OCI-LY1 (cell line): ENCODE measurements around the gene BCAS2.

Experiments used
- H2AFZ ChIP-seq: fragments of 200-600 bp; sonication (generic), shearing (Covaris generic); 2 replicates; pipeline ENCODE4 v1.6.0; 2014; ENCODE audit warnings: antibody characterized with exemption, mild to moderate bottlenecking, low read length
- H3F3A ChIP-seq: fragments of 200-600 bp; sonication (generic), shearing (Covaris generic); 2 replicates; pipeline ENCODE4 v1.6.0; 2014; ENCODE audit warnings: mild to moderate bottlenecking, antibody characterized with exemption, low read length, moderate library complexity; ENCODE audit not compliant: insufficient read depth
- H3K27ac ChIP-seq: fragments of 200-600 bp; sonication (generic); 2 replicates; pipeline ENCODE4 v1.5.1; 2014; ENCODE audit warnings: low read length, mixed run types, mild to moderate bottlenecking, low read depth; ENCODE audit not compliant: poor library complexity, severe bottlenecking
- H3K27me3 ChIP-seq: fragments of 200-600 bp; sonication (generic); 2 replicates; pipeline ENCODE4 v1.6.0; 2014; ENCODE audit warnings: antibody characterized with exemption, mild to moderate bottlenecking, low read length, moderate library complexity; ENCODE audit not compliant: insufficient read depth
- H3K36me3 ChIP-seq: fragments of 200-600 bp; sonication (generic); 2 replicates; pipeline ENCODE4 v1.6.1; 2014; ENCODE audit warnings: mild to moderate bottlenecking, antibody characterized with exemption, low read length, moderate library complexity, mixed read lengths; ENCODE audit not compliant: insufficient read depth
- H3K4me1 ChIP-seq: fragments of 200-600 bp; sonication (generic); 2 replicates; pipeline ENCODE4 v1.5.1; 2014; ENCODE audit warnings: mild to moderate bottlenecking, low read length, moderate library complexity; ENCODE audit not compliant: insufficient read depth, severe bottlenecking
- H3K4me2 ChIP-seq: fragments of 200-600 bp; sonication (generic), shearing (Covaris generic); 2 replicates; pipeline ENCODE4 v1.6.1; 2014; ENCODE audit warnings: low read length
- H3K4me3 ChIP-seq: fragments of 200-600 bp; sonication (generic); 2 replicates; pipeline ENCODE4 v1.5.1; 2014; ENCODE audit warnings: low read length, low read depth, mild to moderate bottlenecking, mixed read lengths; ENCODE audit not compliant: poor library complexity, severe bottlenecking
- H3K79me2 ChIP-seq: fragments of 200-600 bp; shearing (Covaris generic); 2 replicates; pipeline ENCODE4 v1.6.1; 2016; ENCODE audit warnings: mixed run types, low read length, mixed read lengths; ENCODE audit not compliant: insufficient read depth
- H3K9ac ChIP-seq: fragments of 200-600 bp; sonication (generic), shearing (Covaris generic); 2 replicates; pipeline ENCODE4 v1.6.1; 2014; ENCODE audit warnings: mild to moderate bottlenecking, low read length, mixed read lengths
- H3K9me2 ChIP-seq: fragments of 200-600 bp; sonication (generic), shearing (Covaris generic); 2 replicates; pipeline ENCODE4 v1.6.1; 2014; ENCODE audit warnings: low read depth, mild to moderate bottlenecking, low read length, mixed read lengths
- H3K9me3 ChIP-seq: fragments of 200-600 bp; shearing (Covaris generic); 2 replicates; pipeline ENCODE4 v1.6.1; 2014; ENCODE audit warnings: low read length, mixed read lengths
- H4K20me1 ChIP-seq: fragments of 200-600 bp; sonication (generic), shearing (Covaris generic); 2 replicates; pipeline ENCODE4 v1.6.0; 2016; ENCODE audit warnings: mild to moderate bottlenecking, low read length; ENCODE audit not compliant: insufficient read depth
- CTCF ChIP-seq: fragments of 200-600 bp; sonication (generic), shearing (Covaris generic); IDR thresholded peaks from 2 replicates; pipeline ENCODE4 v1.5.1; 2017; ENCODE audit warnings: mild to moderate bottlenecking, antibody characterized with exemption, low read length, moderate library complexity, mixed read lengths
- EZH2 ChIP-seq: fragments of 200-600 bp; sonication (generic), shearing (Covaris generic); IDR thresholded peaks from 2 replicates; pipeline ENCODE4 v1.8.0; 2017; ENCODE audit warnings: borderline replicate concordance, mixed run types, mild to moderate bottlenecking, antibody characterized with exemption, low read length, moderate library complexity, mixed read lengths

BCAS2 gene

GRCh38 chr1:114589122-114589521 is 7.7 kb upstream of the BCAS2 start:
- H3K27me3 ChIP-seq = no peaks in the 10 kb centered on the region
- H3K79me2 ChIP-seq = no peaks in the 10 kb centered on the region
- no peaks in the 10 kb centered on the region for H3K9me3 ChIP-seq
- H3K27ac ChIP-seq = no peak overlapping the region
- H3K9me2 ChIP-seq = no peaks in the 10 kb centered on the region
- no peak overlapping the region for H3K4me2 ChIP-seq
- no peaks in the 10 kb centered on the region for H3F3A ChIP-seq
- H2AFZ ChIP-seq = no peak overlapping the region
- no peaks in the 10 kb centered on the region for H3K4me1 ChIP-seq
- TF ChIP-seq CTCF = no peak
- no peak for TF ChIP-seq EZH2
- no peaks in the 10 kb centered on the region for H4K20me1 ChIP-seq
- no peak overlapping the region for H3K4me3 ChIP-seq
- H3K36me3 ChIP-seq = no peaks in the 10 kb centered on the region
- no peak overlapping the region for H3K9ac ChIP-seq

- H3K9me2 ChIP-seq = no peaks in the 10 kb centered on the region
- TF ChIP-seq EZH2 = no peak
- TF ChIP-seq CTCF = no peak
- H3K4me1 ChIP-seq = no peaks in the 10 kb centered on the region
- no peak overlapping the region for H3K9ac ChIP-seq
- no peaks in the 10 kb centered on the region for H3K27me3 ChIP-seq
- H3K4me2 ChIP-seq = no peak overlapping the region
- H2AFZ ChIP-seq = no peak overlapping the region
- H3K36me3 ChIP-seq = no peaks in the 10 kb centered on the region
- H4K20me1 ChIP-seq = no peaks in the 10 kb centered on the region
- no peaks in the 10 kb centered on the region for H3K79me2 ChIP-seq
- H3K27ac ChIP-seq = no peak overlapping the region
- H3F3A ChIP-seq = no peaks in the 10 kb centered on the region
- no peak overlapping the region for H3K4me3 ChIP-seq
- no peaks in the 10 kb centered on the region for H3K9me3 ChIP-seq
These were observed 6.8 kb upstream of the BCAS2 start for GRCh38 chr1:114588196-114588689.

- no peaks in the 10 kb centered on the region for H3K79me2 ChIP-seq
- H3K4me1 ChIP-seq = peaks cover under 1% of the 10 kb centered on the region
- no peaks in the 10 kb centered on the region for H3F3A ChIP-seq
- TF ChIP-seq CTCF (no peak), EZH2 (no peak)
- H3K27me3 ChIP-seq = no peaks in the 10 kb centered on the region
- no peak overlapping the region for H3K9ac ChIP-seq
- no peaks in the 10 kb centered on the region for H4K20me1 ChIP-seq
- no peaks in the 10 kb centered on the region for H3K9me3 ChIP-seq
- H3K4me3 ChIP-seq = no peak overlapping the region
- H3K9me2 ChIP-seq = no peaks in the 10 kb centered on the region
- H2AFZ ChIP-seq = no peak overlapping the region
- H3K36me3 ChIP-seq = no peaks in the 10 kb centered on the region
- H3K4me2 ChIP-seq = no peak overlapping the region
- H3K27ac ChIP-seq = no peak overlapping the region
These were observed 6.0 kb upstream of the BCAS2 start for GRCh38 chr1:114587203-114587991.
